GM04504 (cell line): ENCODE data around the gene CACNA1I.

ENCODE experiments used
- DNase-seq: peaks from one replicate; pipeline ENCODE4 v3.0.0-alpha.2; 2012; ENCODE audit warnings: low read depth

Gene CACNA1I

GRCh38 chr22:39625569-39626537 lies 55.3 kb downstream of the CACNA1I start:
- DNase-seq, result no peak

- no peak for DNase-seq
Measured at GRCh38 chr22:39627208-39627607, 56.7 kb downstream of the CACNA1I start.

- DNase-seq, result no peak
Measured at GRCh38 chr22:39627865-39628562, 57.5 kb downstream of the CACNA1I start.

- no peak for DNase-seq
Measured at GRCh38 chr22:39628563-39629080, 58.1 kb downstream of the CACNA1I start.

GRCh38 chr22:39629851-39630250 lies 59.3 kb downstream of the CACNA1I start:
- no peak for DNase-seq

GRCh38 chr22:39630721-39631120 lies 60.2 kb downstream of the CACNA1I start:
- DNase-seq, result no peak

GRCh38 chr22:39631381-39632286 lies 61.1 kb downstream of the CACNA1I start:
- DNase-seq, result no peak

GRCh38 chr22:39634530-39635405 lies 64.2 kb downstream of the CACNA1I start:
- DNase-seq, result peak; percentile 55

GRCh38 chr22:39635719-39636118 lies 65.2 kb downstream of the CACNA1I start:
- no peak for DNase-seq

- DNase-seq, result no peak
Measured at GRCh38 chr22:39638958-39639357, 68.4 kb downstream of the CACNA1I start.

GRCh38 chr22:39641660-39642310 lies 71.2 kb downstream of the CACNA1I start:
- DNase-seq, result no peak

GRCh38 chr22:39643311-39644083 lies 72.9 kb downstream of the CACNA1I start:
- no peak for DNase-seq

GRCh38 chr22:39645532-39645931 lies 75.0 kb downstream of the CACNA1I start:
- DNase-seq, result no peak

- DNase-seq, result no peak
Measured at GRCh38 chr22:39646398-39647063, 76.0 kb downstream of the CACNA1I start.

GRCh38 chr22:39647836-39648629 lies 77.5 kb downstream of the CACNA1I start:
- no peak for DNase-seq

- no peak for DNase-seq
Measured at GRCh38 chr22:39648630-39648950, 78.0 kb downstream of the CACNA1I start.

- DNase-seq, result no peak
Measured at GRCh38 chr22:39649500-39650089, 79.0 kb downstream of the CACNA1I start.
